Activated naive CD8-positive, alpha-beta T cell treated with anti-CD3 and anti-CD28 coated beads, Interleukin-2, amount 50 U/mL, for 16 hours (primary cell): ENCODE measurements around the gene KYAT1.
A peak's percentile ranks its signal among the peaks of the same experiment; 100 is the strongest.
"Not testable (repeated sequence)": the region's sequence is repeated elsewhere in the genome, so short reads cannot be mapped to it uniquely, and the experiment has no call there.

Experiments
- DNase-seq: peaks from one replicate; pipeline ENCODE4 v3.0.0-alpha.2; 2020; ENCODE audit warnings: low read depth, low spot score

The KYAT1 gene

GRCh38 chr9:128818839-128819715 is 62.7 kb downstream of the KYAT1 start:
- DNase-seq = peak; percentile 9

GRCh38 chr9:128818099-128818838 is 63.5 kb downstream of the KYAT1 start, which contains the start of gene ENDOG:
Gene ENDOG, plus strand, starts transcription at chr9:128818500. Its CDS starts 185 bp downstream, at chr9:128818685.
- DNase-seq = peak; percentile 96

- DNase-seq = no peak
Measured at GRCh38 chr9:128810873-128811272, 70.9 kb downstream of the KYAT1 start.

DNA sequence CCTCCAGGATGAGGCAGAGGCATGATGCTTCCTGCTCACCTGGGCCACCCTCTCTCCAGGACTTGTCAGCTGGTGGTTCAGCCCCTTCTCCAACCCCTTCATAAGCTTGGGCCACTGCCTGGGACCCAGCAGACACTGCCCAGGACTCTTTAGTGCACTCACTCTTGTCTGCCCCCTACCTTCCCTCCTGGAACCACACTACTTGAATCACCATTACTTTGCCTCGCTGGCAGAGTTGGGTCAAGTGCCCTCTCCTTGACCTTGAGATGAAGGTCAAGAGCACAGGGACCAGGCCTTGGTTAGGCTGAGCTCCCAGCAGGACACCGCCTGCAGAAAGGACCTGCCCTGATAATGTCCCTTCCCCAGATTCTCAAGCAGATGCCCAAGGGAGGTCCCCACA is 71.9 kb downstream of the KYAT1 start:
- no peak for DNase-seq

GRCh38 chr9:128809036-128809599 is 72.6 kb downstream of the KYAT1 start:
- no peak for DNase-seq

- no peak for DNase-seq
Measured at GRCh38 chr9:128808543-128808942, 73.2 kb downstream of the KYAT1 start.

DNA sequence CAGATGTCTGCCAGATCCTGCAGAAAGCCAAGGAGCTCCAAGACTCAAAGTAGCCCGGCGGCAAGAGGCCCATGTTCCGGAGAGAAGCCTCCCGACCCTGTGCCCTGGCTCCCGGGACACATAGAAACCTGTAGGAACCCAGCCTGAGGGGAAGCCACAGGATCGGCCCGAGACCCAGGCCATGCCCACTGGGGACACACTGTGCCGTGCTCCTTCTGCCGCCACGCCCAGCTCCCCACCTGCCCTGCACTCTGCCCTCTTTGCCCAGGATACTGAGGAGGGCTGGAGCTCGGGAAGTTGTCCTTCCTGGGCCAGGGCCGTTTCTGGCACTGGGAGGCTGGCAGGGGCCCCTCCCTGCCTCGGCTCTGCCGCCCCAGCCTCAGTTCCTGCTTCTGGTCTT is 73.9 kb downstream of the KYAT1 start:
- no peak for DNase-seq

GRCh38 chr9:128805661-128806060 is 76.1 kb downstream of the KYAT1 start:
- no peak for DNase-seq

DNA sequence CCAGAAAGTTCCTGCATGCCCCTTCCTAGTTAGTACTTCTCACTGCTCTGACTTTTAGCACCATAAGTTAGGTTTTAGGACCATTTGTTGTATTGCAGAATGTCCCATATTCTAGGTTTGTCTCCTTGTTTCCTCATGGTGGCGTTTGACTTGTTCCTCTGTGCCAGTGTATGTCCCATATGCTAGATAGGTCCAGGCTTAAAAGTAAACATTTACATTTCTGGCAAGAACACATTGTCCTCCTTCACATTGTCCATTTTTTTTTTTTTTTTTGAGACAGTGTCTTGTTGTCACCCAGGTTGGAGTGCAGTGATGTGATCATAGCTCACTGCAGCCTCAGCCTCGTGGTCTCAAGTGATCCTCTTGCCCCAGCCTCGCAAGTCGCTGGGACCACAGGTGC is 79.3 kb downstream of the KYAT1 start:
- no peak for DNase-seq

GRCh38 chr9:128800061-128800460 is 81.7 kb downstream of the KYAT1 start:
- DNase-seq = no peak

- no peak for DNase-seq
Measured at GRCh38 chr9:128798896-128799295, 82.9 kb downstream of the KYAT1 start.

- not testable (repeated sequence) for DNase-seq
Measured at GRCh38 chr9:128794961-128795360, 86.8 kb downstream of the KYAT1 start.

GRCh38 chr9:128792978-128793686 is 88.6 kb downstream of the KYAT1 start:
- DNase-seq = no peak

DNA sequence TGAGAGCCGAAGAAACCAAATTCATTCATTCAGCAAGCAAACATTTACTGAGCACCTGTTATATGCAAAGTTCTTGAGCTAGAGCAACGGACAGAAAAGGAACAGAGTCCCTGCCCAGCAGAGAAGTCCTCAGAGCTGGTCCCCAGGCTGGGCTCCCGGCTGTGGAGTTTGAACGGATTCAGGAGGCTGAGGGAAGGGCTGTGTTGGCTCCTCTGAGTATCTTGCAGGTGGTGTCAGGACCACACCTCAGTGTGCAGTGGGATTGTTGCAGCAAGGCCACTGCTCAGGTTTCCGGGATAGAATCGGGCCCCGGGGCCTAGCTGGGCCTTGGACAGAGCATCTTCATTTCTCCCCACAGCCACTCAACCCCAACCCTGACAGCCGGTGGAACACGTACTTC is 89.6 kb downstream of the KYAT1 start:
- no peak for DNase-seq

- no peak for DNase-seq
Measured at GRCh38 chr9:128790536-128790935, 91.2 kb downstream of the KYAT1 start.

GRCh38 chr9:128788445-128788844 is 93.3 kb downstream of the KYAT1 start:
- no peak for DNase-seq

DNA sequence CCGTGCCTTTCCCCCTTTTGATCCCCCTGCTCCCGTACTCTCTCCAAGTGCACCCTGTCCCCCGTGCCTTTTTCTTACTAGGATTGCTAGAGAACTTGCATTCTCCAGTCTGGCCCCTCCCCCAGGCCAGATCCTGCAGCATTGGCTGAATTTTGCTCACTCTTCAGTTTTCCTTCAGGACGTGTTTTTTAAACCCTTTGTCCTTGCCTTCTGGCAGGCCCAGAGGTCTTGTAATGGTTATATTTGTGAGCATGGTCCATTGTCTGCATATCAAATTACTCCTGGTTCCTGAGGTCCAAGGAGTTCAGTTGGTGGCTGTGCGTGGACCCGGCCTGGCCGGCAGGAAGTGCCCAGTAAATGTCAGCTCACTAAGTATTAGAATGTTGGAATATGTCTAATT is 94.1 kb downstream of the KYAT1 start:
- no peak for DNase-seq

GRCh38 chr9:128786681-128787601 is 94.8 kb downstream of the KYAT1 start, which contains the start of gene TBC1D13:
Gene TBC1D13, plus strand, starts transcription at chr9:128787253. Its CDS starts 101 bp downstream, at chr9:128787354.
- DNase-seq = peak; percentile 77

GRCh38 chr9:128785427-128785826 is 96.3 kb downstream of the KYAT1 start:
- no peak for DNase-seq
